Ishikawa (cell line): Measurements from ENCODE around the gene ELMO1.

ENCODE experiments used
- CEBPB ChIP-seq: IDR thresholded peaks from 2 replicates; pipeline ENCODE4 v1.6.1; 2012
- CREB1 ChIP-seq: IDR thresholded peaks from 2 replicates; pipeline ENCODE4 v1.6.1; 2012; ENCODE audit warnings: low read depth
- EGR1 ChIP-seq: IDR thresholded peaks from 2 replicates; pipeline ENCODE4 v1.6.1; 2012
- EP300 ChIP-seq: IDR thresholded peaks from 2 replicates; pipeline ENCODE4 v1.6.1; 2012; ENCODE audit warnings: borderline replicate concordance
- FOXM1 ChIP-seq: IDR thresholded peaks from 2 replicates; pipeline ENCODE4 v1.6.1; 2012; ENCODE audit warnings: low read depth, borderline replicate concordance
- NFIC ChIP-seq: IDR thresholded peaks from 2 replicates; pipeline ENCODE4 v1.6.1; 2012
- RAD21 ChIP-seq: IDR thresholded peaks from 2 replicates; pipeline ENCODE4 v1.6.1; 2012; ENCODE audit warnings: low read depth
- TAF1 ChIP-seq: IDR thresholded peaks from 2 replicates; pipeline ENCODE4 v1.6.1; 2012; ENCODE audit warnings: low read depth, mild to moderate bottlenecking
- TCF12 ChIP-seq: IDR thresholded peaks from 2 replicates; pipeline ENCODE4 v1.6.1; 2012; ENCODE audit warnings: low read depth
- TEAD4 ChIP-seq: IDR thresholded peaks from 2 replicates; pipeline ENCODE4 v1.6.1; 2012
- YY1 ChIP-seq: IDR thresholded peaks from 2 replicates; pipeline ENCODE4 v1.6.1; 2012; ENCODE audit warnings: low read depth
- ZBTB7A ChIP-seq: IDR thresholded peaks from 2 replicates; pipeline ENCODE4 v1.6.1; 2012; ENCODE audit warnings: low read depth
- TF ChIP-seq, protein P1 (sequence below): IDR thresholded peaks from 2 replicates; pipeline ENCODE4 v1.6.1; 2012
- TF ChIP-seq, protein P2 (sequence below): IDR thresholded peaks from 2 replicates; pipeline ENCODE4 v1.6.1; 2012
- TF ChIP-seq, protein P3 (sequence below): IDR thresholded peaks from 2 replicates; pipeline ENCODE4 v1.6.1; 2012; ENCODE audit warnings: low read depth, mild to moderate bottlenecking

The ELMO1 gene

DNA sequence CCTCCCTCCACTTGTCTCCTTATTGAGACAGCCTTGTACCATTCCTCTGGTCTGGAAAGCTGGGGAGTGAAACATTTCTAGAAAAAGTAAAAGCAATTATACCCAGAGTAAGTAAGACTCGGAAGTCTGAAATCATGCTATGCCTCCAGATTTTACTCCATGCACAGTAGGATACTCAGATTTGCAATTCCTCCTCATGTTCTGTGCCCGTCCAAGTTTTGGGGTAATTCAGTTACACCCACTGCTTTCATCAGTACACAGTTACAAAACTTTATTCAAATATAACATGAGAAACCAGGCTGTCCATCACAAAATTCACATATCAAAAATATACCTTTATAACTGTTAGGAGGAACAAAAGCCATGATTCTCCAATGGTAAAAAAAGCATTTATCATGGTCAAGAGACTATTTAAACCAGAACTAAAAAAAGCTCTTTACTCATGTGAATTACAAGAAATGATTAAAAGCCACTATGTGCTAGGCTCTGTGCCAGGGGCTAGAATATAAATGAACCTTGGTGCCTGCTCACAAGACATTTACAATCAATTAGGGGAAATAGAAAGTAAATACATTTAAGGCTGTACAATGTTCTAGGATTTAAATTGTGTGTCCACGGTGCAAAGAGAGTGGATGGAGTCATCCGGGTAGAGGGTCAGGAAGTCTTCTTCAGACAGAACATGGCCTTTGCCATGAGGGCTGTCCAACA, 320.2 kb downstream of the ELMO1 start:
- TF ChIP-seq RAD21 (no peak), EP300 (no peak), TCF12 (no peak), YY1 (no peak)
- TF ChIP-seq, protein P1, sequence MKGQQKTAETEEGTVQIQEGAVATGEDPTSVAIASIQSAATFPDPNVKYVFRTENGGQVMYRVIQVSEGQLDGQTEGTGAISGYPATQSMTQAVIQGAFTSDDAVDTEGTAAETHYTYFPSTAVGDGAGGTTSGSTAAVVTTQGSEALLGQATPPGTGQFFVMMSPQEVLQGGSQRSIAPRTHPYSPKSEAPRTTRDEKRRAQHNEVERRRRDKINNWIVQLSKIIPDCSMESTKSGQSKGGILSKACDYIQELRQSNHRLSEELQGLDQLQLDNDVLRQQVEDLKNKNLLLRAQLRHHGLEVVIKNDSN: no peak

DNA sequence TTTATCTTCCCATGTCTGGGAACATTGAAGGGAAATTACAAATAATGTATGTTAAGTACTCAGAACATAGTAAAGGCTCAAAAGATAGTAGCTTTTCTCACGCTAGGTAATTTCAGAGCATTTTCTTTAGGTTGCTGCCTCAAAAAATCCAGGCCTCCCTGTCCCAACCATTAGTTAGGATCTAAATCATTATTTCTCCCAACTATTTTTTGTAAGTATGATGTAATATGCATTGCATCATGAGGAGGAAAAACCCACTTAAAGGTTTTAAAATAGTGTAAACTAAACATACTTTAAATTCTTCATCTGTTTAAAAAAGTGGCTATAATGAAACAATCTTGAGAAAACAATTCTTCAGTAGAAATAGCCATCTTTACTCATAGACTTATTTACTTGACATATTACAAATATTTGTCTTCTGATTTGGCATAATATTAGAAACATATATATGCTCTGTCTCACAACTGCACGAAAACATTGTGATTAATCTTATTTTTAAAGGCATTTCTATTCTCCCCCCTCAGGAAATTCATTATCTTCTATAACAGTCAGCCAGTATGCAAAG, 329.3 kb downstream of the ELMO1 start:
- TF ChIP-seq TAF1 (no peak), CEBPB (no peak), ZBTB7A (no peak), EGR1 (no peak), YY1 (no peak), FOXM1 (no peak), EP300 (no peak), RAD21 (no peak), NFIC (no peak), TCF12 (no peak), CREB1 (no peak), TEAD4 (no peak)
- TF ChIP-seq, protein P2, sequence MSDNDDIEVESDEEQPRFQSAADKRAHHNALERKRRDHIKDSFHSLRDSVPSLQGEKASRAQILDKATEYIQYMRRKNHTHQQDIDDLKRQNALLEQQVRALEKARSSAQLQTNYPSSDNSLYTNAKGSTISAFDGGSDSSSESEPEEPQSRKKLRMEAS: no peak
- TF ChIP-seq, protein P1: no peak
- TF ChIP-seq, protein P3, sequence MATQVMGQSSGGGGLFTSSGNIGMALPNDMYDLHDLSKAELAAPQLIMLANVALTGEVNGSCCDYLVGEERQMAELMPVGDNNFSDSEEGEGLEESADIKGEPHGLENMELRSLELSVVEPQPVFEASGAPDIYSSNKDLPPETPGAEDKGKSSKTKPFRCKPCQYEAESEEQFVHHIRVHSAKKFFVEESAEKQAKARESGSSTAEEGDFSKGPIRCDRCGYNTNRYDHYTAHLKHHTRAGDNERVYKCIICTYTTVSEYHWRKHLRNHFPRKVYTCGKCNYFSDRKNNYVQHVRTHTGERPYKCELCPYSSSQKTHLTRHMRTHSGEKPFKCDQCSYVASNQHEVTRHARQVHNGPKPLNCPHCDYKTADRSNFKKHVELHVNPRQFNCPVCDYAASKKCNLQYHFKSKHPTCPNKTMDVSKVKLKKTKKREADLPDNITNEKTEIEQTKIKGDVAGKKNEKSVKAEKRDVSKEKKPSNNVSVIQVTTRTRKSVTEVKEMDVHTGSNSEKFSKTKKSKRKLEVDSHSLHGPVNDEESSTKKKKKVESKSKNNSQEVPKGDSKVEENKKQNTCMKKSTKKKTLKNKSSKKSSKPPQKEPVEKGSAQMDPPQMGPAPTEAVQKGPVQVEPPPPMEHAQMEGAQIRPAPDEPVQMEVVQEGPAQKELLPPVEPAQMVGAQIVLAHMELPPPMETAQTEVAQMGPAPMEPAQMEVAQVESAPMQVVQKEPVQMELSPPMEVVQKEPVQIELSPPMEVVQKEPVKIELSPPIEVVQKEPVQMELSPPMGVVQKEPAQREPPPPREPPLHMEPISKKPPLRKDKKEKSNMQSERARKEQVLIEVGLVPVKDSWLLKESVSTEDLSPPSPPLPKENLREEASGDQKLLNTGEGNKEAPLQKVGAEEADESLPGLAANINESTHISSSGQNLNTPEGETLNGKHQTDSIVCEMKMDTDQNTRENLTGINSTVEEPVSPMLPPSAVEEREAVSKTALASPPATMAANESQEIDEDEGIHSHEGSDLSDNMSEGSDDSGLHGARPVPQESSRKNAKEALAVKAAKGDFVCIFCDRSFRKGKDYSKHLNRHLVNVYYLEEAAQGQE: no peak

DNA sequence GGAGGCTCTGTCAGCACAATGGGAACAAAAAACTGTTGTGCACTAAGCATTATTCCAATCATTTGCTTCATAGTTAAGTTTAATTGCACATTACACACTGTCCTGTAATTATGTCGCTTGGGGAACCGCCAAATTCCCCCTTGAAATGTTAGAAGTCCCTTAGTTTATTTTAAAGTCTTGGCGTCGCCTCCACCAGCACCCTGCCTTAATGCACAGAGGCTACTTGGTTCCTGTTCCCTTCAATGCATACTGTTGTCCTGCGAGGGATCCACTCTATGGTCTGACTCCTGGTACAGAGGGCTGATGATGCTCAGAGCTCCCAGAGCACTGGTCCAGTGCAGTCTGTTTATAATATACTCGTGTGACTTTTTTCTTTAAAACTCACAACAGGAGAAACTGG, 330.7 kb downstream of the ELMO1 start:
- TF ChIP-seq RAD21: no peak
- TF ChIP-seq ZBTB7A: no peak
- TF ChIP-seq TEAD4: no peak
- TF ChIP-seq NFIC: no peak
- TF ChIP-seq, protein P2: no peak
- TF ChIP-seq, protein P1: no peak
- no peak for TF ChIP-seq FOXM1

DNA sequence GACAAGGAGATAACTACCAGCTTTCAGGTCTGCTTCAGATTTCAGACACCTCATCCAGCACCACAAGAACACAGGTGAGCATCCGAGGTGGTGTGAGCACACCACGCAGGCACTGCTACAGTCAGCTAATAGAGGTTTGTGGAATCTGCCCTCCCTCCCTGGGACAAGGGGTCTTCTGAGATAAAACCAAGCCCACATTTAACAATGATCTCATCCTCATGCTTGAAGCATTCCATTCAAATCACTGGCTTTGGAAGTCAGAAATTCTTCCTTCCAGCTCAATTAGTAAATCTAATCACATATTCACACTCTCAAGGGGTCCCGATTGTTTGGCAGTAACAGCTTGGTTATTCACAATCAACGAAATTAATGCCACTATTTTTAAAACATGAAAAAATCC, 331.4 kb downstream of the ELMO1 start:
- TF ChIP-seq CEBPB (no peak), RAD21 (no peak), TEAD4 (no peak), CREB1 (no peak), EP300 (no peak), ZBTB7A (no peak), FOXM1 (no peak), NFIC (no peak), TAF1 (no peak), EGR1 (no peak), YY1 (no peak), TCF12 (no peak)
- TF ChIP-seq, protein P3: no peak
- TF ChIP-seq, protein P2: no peak
- TF ChIP-seq, protein P1: no peak

DNA sequence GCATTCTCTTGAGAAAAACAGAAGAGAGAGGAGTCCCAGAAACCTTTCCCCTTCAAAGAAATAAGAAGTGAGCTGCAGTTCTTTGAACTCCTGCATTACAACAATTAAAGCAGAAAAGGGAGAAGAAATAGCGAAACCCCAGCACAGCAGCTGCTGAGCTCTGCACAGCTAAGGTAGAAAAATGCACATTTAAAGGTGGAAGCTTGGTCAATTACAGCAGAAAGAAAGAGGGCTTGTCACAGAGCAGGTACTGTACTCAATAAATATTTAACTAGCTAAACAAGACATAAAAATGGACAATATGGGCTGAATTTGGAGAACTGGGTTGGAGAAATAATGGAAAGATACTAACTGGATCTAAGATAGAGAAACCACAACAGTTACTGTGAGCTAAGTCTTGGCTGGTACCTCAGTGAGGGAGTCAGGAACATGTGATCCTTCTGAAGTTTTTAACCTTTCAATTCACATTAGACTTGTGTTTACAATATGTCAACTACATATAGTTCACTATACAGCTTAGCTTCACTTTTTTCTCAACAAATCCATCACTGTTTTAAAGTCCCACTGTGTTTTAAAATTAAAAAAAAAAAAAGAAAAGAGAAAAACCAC, 332.5 kb downstream of the ELMO1 start:
- no peak for TF ChIP-seq RAD21
- TF ChIP-seq TCF12: no peak
- no peak for TF ChIP-seq TAF1
- no peak for TF ChIP-seq CEBPB
- TF ChIP-seq FOXM1: no peak
- TF ChIP-seq TEAD4: no peak
- TF ChIP-seq, protein P3: no peak
- TF ChIP-seq, protein P1: no peak
- TF ChIP-seq, protein P2: no peak
- TF ChIP-seq EGR1: no peak
- TF ChIP-seq EP300: no peak
